C4-2B (cell line): ENCODE measurements around the gene SHROOM1.

ENCODE experiments used
- CTCF ChIP-seq: fragments of 450-650 bp; conservative IDR thresholded peaks from 2 replicates; pipeline ENCODE4 v1.5.1; 2017; ENCODE audit warnings: mild to moderate bottlenecking
- ZFX ChIP-seq: fragments of 450-650 bp; IDR thresholded peaks from 2 replicates; pipeline ENCODE4 v1.6.1; 2017

GRCh38 chr5:132812123-132812765, 18.2 kb downstream of the SHROOM1 start:
- TF ChIP-seq CTCF (no peak), ZFX (no peak)
